ENCODE measurements around the gene GPC6. TPM values are rescaled to one million over a fixed set of nuclear protein-coding genes. Genes with fewer than 3 reads are reported as not detected.

GPC6 gene
- total and polyA plus RNA-seq, 2 donors (not counting 1 experiment from before 2014, with no cell fraction given), result not detected

DNA sequence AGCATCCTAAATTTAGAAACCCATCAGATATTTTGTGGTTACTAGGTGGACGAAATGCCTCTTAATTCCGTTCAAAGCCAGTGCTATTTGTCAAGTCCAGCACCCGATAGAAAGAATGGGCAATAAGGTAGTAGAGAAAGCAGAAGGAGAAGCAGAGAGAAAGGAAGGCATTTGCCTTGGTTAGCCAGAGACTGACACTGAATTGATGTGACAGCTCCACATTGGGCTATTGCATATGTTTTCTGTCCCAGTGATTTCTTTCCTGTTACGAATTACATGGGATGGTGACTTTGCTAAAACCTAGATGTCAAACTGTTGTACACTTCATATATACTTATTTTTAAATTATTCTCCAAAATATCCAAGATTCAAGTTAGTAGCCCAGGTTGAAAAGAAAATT, 710.3 kb downstream of the GPC6 start:
- no peaks in the 10 kb centered on the region for H3K79me2 ChIP-seq (ENCODE audit: control insufficient read depth, insufficient read depth, low read length)
- H3K9ac ChIP-seq (ENCODE audit: low read length), result no peak overlapping the region
- ChIA-PET CTCF (interaction anchor here (1.2 kb wide), 1 partner anchor 9 kb away, joined by 3 read pairs; no protein-coding TSS in a partner anchor), POLR2A (no interaction called here)
- no peak overlapping the region for H2AFZ ChIP-seq (ENCODE audit: insufficient read depth, low read depth, low read length, poor library complexity, severe bottlenecking)
- DNase-seq (no peak), ATAC-seq (ENCODE audit: low read depth) (no peak)
- intact Hi-C loops (cut with micrococcal nuclease), result no loop called here
- H3K4me3 ChIP-seq (ENCODE audit: control extremely low read depth in 1 of 5, extremely low read depth in 1 of 5, insufficient read depth in 1 of 5, low read depth in 2 of 5, low read length in 4 of 5), result no peak overlapping the region
- Mint-ChIP-seq H3K4me1 (no peaks in the 10 kb centered on the region), H3K4me3 (no peak overlapping the region), H3K27me3 (no peaks in the 10 kb centered on the region), H3K9me3 (ENCODE audit: insufficient read depth) (no peaks in the 10 kb centered on the region), H3K27ac (no peak overlapping the region)
- H3K4me2 ChIP-seq (replicated peaks; ENCODE audit: low read depth, low read length, poor library complexity, severe bottlenecking), result no peak overlapping the region
- H3K4me1 ChIP-seq (ENCODE audit: control insufficient read depth in 2 of 2, insufficient read depth in 2 of 2, low read length in 2 of 2), result no peaks in the 10 kb centered on the region
- TF ChIP-seq, protein P1, sequence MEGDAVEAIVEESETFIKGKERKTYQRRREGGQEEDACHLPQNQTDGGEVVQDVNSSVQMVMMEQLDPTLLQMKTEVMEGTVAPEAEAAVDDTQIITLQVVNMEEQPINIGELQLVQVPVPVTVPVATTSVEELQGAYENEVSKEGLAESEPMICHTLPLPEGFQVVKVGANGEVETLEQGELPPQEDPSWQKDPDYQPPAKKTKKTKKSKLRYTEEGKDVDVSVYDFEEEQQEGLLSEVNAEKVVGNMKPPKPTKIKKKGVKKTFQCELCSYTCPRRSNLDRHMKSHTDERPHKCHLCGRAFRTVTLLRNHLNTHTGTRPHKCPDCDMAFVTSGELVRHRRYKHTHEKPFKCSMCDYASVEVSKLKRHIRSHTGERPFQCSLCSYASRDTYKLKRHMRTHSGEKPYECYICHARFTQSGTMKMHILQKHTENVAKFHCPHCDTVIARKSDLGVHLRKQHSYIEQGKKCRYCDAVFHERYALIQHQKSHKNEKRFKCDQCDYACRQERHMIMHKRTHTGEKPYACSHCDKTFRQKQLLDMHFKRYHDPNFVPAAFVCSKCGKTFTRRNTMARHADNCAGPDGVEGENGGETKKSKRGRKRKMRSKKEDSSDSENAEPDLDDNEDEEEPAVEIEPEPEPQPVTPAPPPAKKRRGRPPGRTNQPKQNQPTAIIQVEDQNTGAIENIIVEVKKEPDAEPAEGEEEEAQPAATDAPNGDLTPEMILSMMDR (IDR thresholded peaks at IDR 0.05), result no peak
- no peak for TF ChIP-seq EZH2 (IDR thresholded peaks at IDR 0.05; ENCODE audit: borderline replicate concordance, insufficient read depth, low read depth, low read length, poor library complexity, severe bottlenecking)
- no peaks in the 10 kb centered on the region for H3K27me3 ChIP-seq (replicated peaks in 1 of 4; ENCODE audit: control extremely low read depth in 1 of 4, control insufficient read depth in 3 of 4, insufficient read depth in 4 of 4, low read length in 3 of 4)
- no peak overlapping the region for H3K27ac ChIP-seq (ENCODE audit: low read length in 2 of 2)
- WGBS (ENCODE audit: insufficient coverage), result 92% methylated on average over 3 of the region's 4 CpGs
- H3K36me3 ChIP-seq (replicated peaks in 1 of 2; ENCODE audit: control extremely low read depth in 1 of 2, control insufficient read depth in 1 of 2, extremely low read depth in 1 of 2, insufficient read depth in 2 of 2, low read length in 1 of 2), result no peaks in the 10 kb centered on the region
- H4K20me1 ChIP-seq (ENCODE audit: control insufficient read depth, insufficient read depth, low read length, poor library complexity, severe bottlenecking), result no peaks in the 10 kb centered on the region
- peaks cover 0 to 2% (median 0%) of the 10 kb centered on the region in 3 donors for H3K9me3 ChIP-seq (ENCODE audit: control extremely low read depth in 1 of 3, control insufficient read depth in 2 of 3, insufficient read depth in 1 of 3, low read length in 2 of 3)

DNA sequence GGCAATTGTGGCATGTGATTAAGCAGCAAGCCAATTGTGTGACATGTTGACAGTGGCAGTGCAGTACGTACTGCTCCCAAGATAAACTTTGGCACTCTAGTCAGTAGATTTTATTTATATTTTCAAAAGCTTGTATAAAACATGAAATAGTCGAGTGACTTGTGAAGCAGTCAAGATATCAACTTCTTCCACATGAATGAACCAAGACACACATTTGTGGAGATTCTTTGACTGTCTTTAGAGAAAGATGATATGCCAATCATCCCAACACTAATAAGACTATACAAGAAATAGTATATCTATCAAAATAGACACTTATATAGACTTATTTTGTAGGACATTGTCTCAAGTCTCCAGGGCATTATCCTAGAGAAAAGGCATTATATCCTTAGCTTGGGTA, 714.8 kb downstream of the GPC6 start:
- Histone ChIP-seq H3K27me3 (replicated peaks in 1 of 4; ENCODE audit: control extremely low read depth in 1 of 4, control insufficient read depth in 3 of 4, insufficient read depth in 4 of 4, low read length in 3 of 4) (no peaks in the 10 kb centered on the region), H3K9me3 (ENCODE audit: control extremely low read depth in 1 of 3, control insufficient read depth in 2 of 3, insufficient read depth in 1 of 3, low read length in 2 of 3) (peaks cover 0 to 2% (median 0%) of the 10 kb centered on the region in 3 donors), H3K36me3 (replicated peaks in 1 of 2; ENCODE audit: control extremely low read depth in 1 of 2, control insufficient read depth in 1 of 2, extremely low read depth in 1 of 2, insufficient read depth in 2 of 2, low read length in 1 of 2) (no peaks in the 10 kb centered on the region), H3K4me2 (replicated peaks; ENCODE audit: low read depth, low read length, poor library complexity, severe bottlenecking) (no peak overlapping the region), H3K27ac (ENCODE audit: low read length in 2 of 2) (no peak overlapping the region), H3K79me2 (ENCODE audit: control insufficient read depth, insufficient read depth, low read length) (no peaks in the 10 kb centered on the region), H3K4me3 (ENCODE audit: control extremely low read depth in 1 of 5, extremely low read depth in 1 of 5, insufficient read depth in 1 of 5, low read depth in 2 of 5, low read length in 4 of 5) (no peak overlapping the region), H3K4me1 (ENCODE audit: control insufficient read depth in 2 of 2, insufficient read depth in 2 of 2, low read length in 2 of 2) (no peaks in the 10 kb centered on the region), H2AFZ (ENCODE audit: insufficient read depth, low read depth, low read length, poor library complexity, severe bottlenecking) (no peak overlapping the region), H3K9ac (ENCODE audit: low read length) (no peak overlapping the region), H4K20me1 (ENCODE audit: control insufficient read depth, insufficient read depth, low read length, poor library complexity, severe bottlenecking) (no peaks in the 10 kb centered on the region)
- no peak for DNase-seq
- no peaks in the 10 kb centered on the region for H3K4me1 Mint-ChIP-seq
- TF ChIP-seq EZH2 (IDR thresholded peaks at IDR 0.05; ENCODE audit: borderline replicate concordance, insufficient read depth, low read depth, low read length, poor library complexity, severe bottlenecking), result no peak
- TF ChIP-seq, protein P1 (IDR thresholded peaks at IDR 0.05), result no peak
- no peak overlapping the region for H3K4me3 Mint-ChIP-seq
- ATAC-seq (ENCODE audit: low read depth), result no peak
- POLR2A ChIA-PET, result no interaction called here
- CTCF ChIA-PET, result no interaction called here
- no peak overlapping the region for H3K27ac Mint-ChIP-seq
- H3K27me3 Mint-ChIP-seq, result no peaks in the 10 kb centered on the region
- H3K9me3 Mint-ChIP-seq (ENCODE audit: insufficient read depth), result no peaks in the 10 kb centered on the region
- no CpG with 5 or more reads among the region's 2 CpGs for WGBS (ENCODE audit: insufficient coverage)
- intact Hi-C loops (cut with micrococcal nuclease), result no loop called here

Data from B cell (primary cell).